CD4-positive, alpha-beta T cell treated with Interleukin-17A for 4 hours (primary cell): ENCODE measurements around the gene SOCS4.
"Not testable (repeated sequence)": the region's sequence is repeated elsewhere in the genome, so short reads cannot be mapped to it uniquely, and the experiment has no call there.

Source experiments
- DNase-seq: peaks from one replicate; pipeline ENCODE4 v3.0.0-alpha.2; 2020; ENCODE audit warnings: mixed read lengths

The SOCS4 gene

GRCh38 chr14:55026793-55027561 lies at the start of gene SOCS4, which contains the start of gene WDHD1:
SOCS4 (plus strand) TSS chr14:55027236; CDS start chr14:55043042, 15,806 bp downstream.
WDHD1 (minus strand) TSS chr14:55027099; CDS start chr14:55026787, 312 bp downstream.
- peak; percentile 96 for DNase-seq

- DNase-seq: no peak
Observed at GRCh38 chr14:54979039-54979438, 48.0 kb upstream of the SOCS4 start.

GRCh38 chr14:54981698-54982097 lies 45.3 kb upstream of the SOCS4 start:
- DNase-seq: no peak

GRCh38 chr14:54985156-54985555 lies 41.9 kb upstream of the SOCS4 start:
- DNase-seq: no peak

GRCh38 chr14:55000381-55000780 lies 26.7 kb upstream of the SOCS4 start:
- no peak for DNase-seq

- no peak for DNase-seq
Observed at GRCh38 chr14:55005071-55005470, 22.0 kb upstream of the SOCS4 start.

GRCh38 chr14:55015006-55015405 lies 12.0 kb upstream of the SOCS4 start:
- no peak for DNase-seq

- DNase-seq: no peak
Observed at GRCh38 chr14:55019968-55020554, 7.0 kb upstream of the SOCS4 start.

GRCh38 chr14:55024365-55024764 lies 2.7 kb upstream of the SOCS4 start:
- DNase-seq: not testable (repeated sequence)

GRCh38 chr14:55025948-55026347 lies 1.1 kb upstream of the SOCS4 start:
- DNase-seq: no peak

GRCh38 chr14:55026441-55026792 lies 619 bp upstream of the SOCS4 start:
- no peak for DNase-seq

- no peak for DNase-seq
Observed at GRCh38 chr14:55028066-55028465, 1.0 kb downstream of the SOCS4 start.

GRCh38 chr14:55028476-55028875 lies 1.4 kb downstream of the SOCS4 start:
- no peak for DNase-seq

- no peak for DNase-seq
Observed at GRCh38 chr14:55031190-55031589, 4.2 kb downstream of the SOCS4 start.

GRCh38 chr14:55037995-55038394 lies 11.0 kb downstream of the SOCS4 start:
- not testable (repeated sequence) for DNase-seq

- DNase-seq: no peak
Observed at GRCh38 chr14:55038708-55039107, 11.7 kb downstream of the SOCS4 start.

- DNase-seq: no peak
Observed at GRCh38 chr14:55043528-55043927, 16.5 kb downstream of the SOCS4 start.

GRCh38 chr14:55045087-55045486 lies 18.1 kb downstream of the SOCS4 start:
- no peak for DNase-seq

- no peak for DNase-seq
Observed at GRCh38 chr14:55047301-55048053, 20.4 kb downstream of the SOCS4 start.

- no peak for DNase-seq
Observed at GRCh38 chr14:55048900-55049436, 21.9 kb downstream of the SOCS4 start.

- no peak for DNase-seq
Observed at GRCh38 chr14:55051165-55051422, 24.1 kb downstream of the SOCS4 start.

- peak; percentile 90 for DNase-seq
Observed at GRCh38 chr14:55051423-55052268, 24.6 kb downstream of the SOCS4 start, which contains the start of gene MAPK1IP1L. MAPK1IP1L (plus strand) TSS chr14:55051647; CDS start chr14:55061684, 10,037 bp downstream.
